GM21529 (cell line): ENCODE results near the gene FLAD1.

Experiments
- ATAC-seq: cut with Tn5 transposase; IDR thresholded peaks from one replicate; pipeline ENCODE4 v1.9.1; 2021; ENCODE audit not compliant: unreplicated experiment

FLAD1 gene

GRCh38 chr1:154951901-154952657 lies 31.1 kb upstream of the FLAD1 start:
- no peak for ATAC-seq

GRCh38 chr1:154952664-154953063 lies 30.5 kb upstream of the FLAD1 start:
- ATAC-seq = no peak

GRCh38 chr1:154953611-154954038 lies 29.5 kb upstream of the FLAD1 start:
- no peak for ATAC-seq

- ATAC-seq = no peak
Observed at GRCh38 chr1:154954541-154954940, 28.6 kb upstream of the FLAD1 start.

GRCh38 chr1:154955039-154955717 lies 28.0 kb upstream of the FLAD1 start:
- ATAC-seq = peak; percentile 66

- ATAC-seq = peak; percentile 68
Observed at GRCh38 chr1:154955718-154956543, 27.2 kb upstream of the FLAD1 start, which contains the start of gene PBXIP1. Gene PBXIP1, minus strand, starts transcription at chr1:154956099. Its CDS starts 2,378 bp downstream, at chr1:154953721.

GRCh38 chr1:154956544-154956941 lies 26.6 kb upstream of the FLAD1 start:
- no peak for ATAC-seq

- no peak for ATAC-seq
Observed at GRCh38 chr1:154957091-154957657, 26.0 kb upstream of the FLAD1 start.

- no peak for ATAC-seq
Observed at GRCh38 chr1:154958036-154958435, 25.1 kb upstream of the FLAD1 start.

- no peak for ATAC-seq
Observed at GRCh38 chr1:154958681-154959425, 24.3 kb upstream of the FLAD1 start.

- no peak for ATAC-seq
Observed at GRCh38 chr1:154959426-154959780, 23.7 kb upstream of the FLAD1 start.

- ATAC-seq = no peak
Observed at GRCh38 chr1:154960446-154961136, 22.6 kb upstream of the FLAD1 start.

GRCh38 chr1:154961207-154962155 lies 21.7 kb upstream of the FLAD1 start, which contains the start of gene PYGO2:
Gene PYGO2, minus strand, starts transcription at chr1:154961782. Its CDS starts 206 bp downstream, at chr1:154961576.
- peak; percentile 74 for ATAC-seq

GRCh38 chr1:154962156-154962749 lies 20.9 kb upstream of the FLAD1 start:
- ATAC-seq = no peak

- ATAC-seq = no peak
Observed at GRCh38 chr1:154962795-154963330, 20.3 kb upstream of the FLAD1 start.

GRCh38 chr1:154963643-154964042 lies 19.5 kb upstream of the FLAD1 start:
- ATAC-seq = no peak

- ATAC-seq = no peak
Observed at GRCh38 chr1:154964359-154964758, 18.8 kb upstream of the FLAD1 start.

GRCh38 chr1:154966111-154966510 lies 17.0 kb upstream of the FLAD1 start:
- no peak for ATAC-seq
